GM21737 (cell line): ENCODE results near the gene MYO3B.
"Not testable (repeated sequence)": the region's sequence is repeated elsewhere in the genome, so short reads cannot be mapped to it uniquely, and the experiment has no call there.

Experiments used
- ATAC-seq: cut with Tn5 transposase; IDR thresholded peaks from one replicate; pipeline ENCODE4 v1.9.1; 2021; ENCODE audit warnings: mild to moderate bottlenecking, moderate library complexity; ENCODE audit not compliant: unreplicated experiment

MYO3B gene

GRCh38 chr2:170671079-170671478 lies 493.1 kb downstream of the MYO3B start:
- no peak for ATAC-seq

GRCh38 chr2:170674282-170674681 lies 496.3 kb downstream of the MYO3B start:
- not testable (repeated sequence) for ATAC-seq

GRCh38 chr2:170675701-170676100 lies 497.8 kb downstream of the MYO3B start:
- ATAC-seq: no peak

GRCh38 chr2:170679607-170680079 lies 501.7 kb downstream of the MYO3B start:
- ATAC-seq: no peak

- ATAC-seq: no peak
Observed at GRCh38 chr2:170680172-170680941, 502.4 kb downstream of the MYO3B start.

- no peak for ATAC-seq
Observed at GRCh38 chr2:170681311-170681710, 503.4 kb downstream of the MYO3B start.

GRCh38 chr2:170685591-170685990 lies 507.6 kb downstream of the MYO3B start:
- no peak for ATAC-seq

- ATAC-seq: no peak
Observed at GRCh38 chr2:170689481-170689880, 511.5 kb downstream of the MYO3B start.

- no peak for ATAC-seq
Observed at GRCh38 chr2:170690640-170691039, 512.7 kb downstream of the MYO3B start.

- no peak for ATAC-seq
Observed at GRCh38 chr2:170694316-170694715, 516.4 kb downstream of the MYO3B start.

- no peak for ATAC-seq
Observed at GRCh38 chr2:170695521-170696410, 517.8 kb downstream of the MYO3B start.

GRCh38 chr2:170696948-170697347 lies 519.0 kb downstream of the MYO3B start:
- no peak for ATAC-seq

- ATAC-seq: no peak
Observed at GRCh38 chr2:170701011-170701410, 523.1 kb downstream of the MYO3B start.

GRCh38 chr2:170703776-170704476 lies 526.0 kb downstream of the MYO3B start:
- no peak for ATAC-seq
